K562 treated with DMSO at 1 percent for 4 hours (cell line): ENCODE data around the gene PRCD. TPM values are rescaled to one million over a fixed set of nuclear protein-coding genes. Genes with fewer than 3 reads are reported as not detected.

ENCODE experiments used
- total RNA-seq: library from RNA; unstranded; fragments of 300-600 nt; gene quantifications from 2 replicates; pipeline ENCODE4 v1.2.3, GENCODE V29; 2022; ENCODE audit not compliant: insufficient read depth

Gene PRCD, protein sequence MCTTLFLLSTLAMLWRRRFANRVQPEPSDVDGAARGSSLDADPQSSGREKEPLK
- total RNA-seq: not detected in 2 replicates

DNA sequence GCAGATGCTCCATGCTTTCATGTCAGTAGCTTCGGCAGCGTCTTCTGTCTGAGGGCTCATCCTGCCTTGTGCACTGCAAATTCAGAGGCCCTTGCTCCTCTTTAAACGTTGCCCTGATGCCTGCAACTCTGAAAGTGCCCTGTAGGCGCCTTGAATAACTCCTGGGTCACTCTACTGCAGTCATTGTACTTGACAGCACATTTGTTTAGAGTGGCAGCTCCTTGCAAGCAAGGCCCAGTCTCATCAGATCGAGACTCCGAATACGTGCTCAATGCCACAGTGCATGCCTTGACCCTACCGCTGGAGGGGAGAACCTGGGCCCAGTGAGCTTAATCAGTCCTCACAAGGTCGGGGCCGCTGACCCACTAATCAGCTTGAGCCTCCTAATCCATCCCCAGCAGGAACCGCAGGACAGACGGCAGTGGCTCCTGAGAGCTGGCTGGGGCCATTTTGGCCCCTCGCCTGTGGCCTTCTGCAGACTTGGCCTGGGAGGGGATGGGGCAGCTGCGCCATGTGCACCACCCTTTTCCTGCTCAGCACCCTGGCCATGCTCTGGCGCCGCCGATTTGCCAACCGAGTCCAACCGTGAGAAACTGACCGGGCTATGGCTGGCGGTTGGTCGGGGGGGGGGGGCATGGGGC lies at the start of gene PRCD:
PRCD (plus strand) TSS at position 414 of the 641 bp plus-strand sequence; CDS start at position 512, 98 bp downstream.

DNA sequence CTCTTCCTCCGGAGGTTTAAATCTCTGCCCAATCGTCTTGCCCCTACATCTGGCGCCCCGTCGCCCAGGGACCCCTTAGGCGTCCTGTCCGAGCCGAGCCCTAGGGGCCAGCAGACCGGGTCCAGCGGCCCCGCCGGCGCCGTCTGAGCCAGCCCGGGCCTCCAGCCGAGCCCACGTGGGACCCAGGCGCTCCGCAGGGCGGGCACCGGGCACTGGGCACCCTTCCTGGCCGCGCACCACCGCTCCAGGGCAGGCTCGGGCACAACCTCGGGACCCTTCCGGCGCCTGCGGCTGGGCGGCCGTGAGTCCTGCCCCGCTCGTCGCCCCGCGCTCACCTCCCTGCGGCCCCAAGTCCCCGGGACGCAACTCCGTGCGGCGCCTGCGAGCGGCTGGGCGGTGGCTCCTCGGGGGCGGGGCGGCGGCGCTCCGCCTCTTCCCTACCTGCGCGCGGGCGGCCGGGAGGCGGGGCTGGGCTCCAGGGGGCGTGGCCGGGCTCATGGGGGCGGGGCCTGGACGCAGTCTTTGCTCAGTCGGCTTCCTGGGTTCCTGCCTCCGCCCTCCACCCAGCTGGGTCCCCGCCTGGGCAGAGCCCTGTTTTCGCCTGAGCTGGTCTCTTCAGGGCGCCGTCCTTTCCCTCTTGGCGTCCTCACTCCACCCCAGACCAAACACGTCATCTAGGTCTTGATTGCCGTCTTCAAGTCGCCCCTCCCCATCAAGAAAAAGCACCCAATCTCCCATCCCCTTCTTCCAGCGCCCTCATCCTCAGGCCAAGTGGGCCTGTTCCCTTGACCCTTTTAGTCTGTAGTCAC lies 38.6 kb upstream of the PRCD start, which contains the start of gene RHBDF2:
RHBDF2 (minus strand) TSS at position 406 of the 809 bp plus-strand sequence. CDS start 19,899 bp downstream, outside the sequence.

DNA sequence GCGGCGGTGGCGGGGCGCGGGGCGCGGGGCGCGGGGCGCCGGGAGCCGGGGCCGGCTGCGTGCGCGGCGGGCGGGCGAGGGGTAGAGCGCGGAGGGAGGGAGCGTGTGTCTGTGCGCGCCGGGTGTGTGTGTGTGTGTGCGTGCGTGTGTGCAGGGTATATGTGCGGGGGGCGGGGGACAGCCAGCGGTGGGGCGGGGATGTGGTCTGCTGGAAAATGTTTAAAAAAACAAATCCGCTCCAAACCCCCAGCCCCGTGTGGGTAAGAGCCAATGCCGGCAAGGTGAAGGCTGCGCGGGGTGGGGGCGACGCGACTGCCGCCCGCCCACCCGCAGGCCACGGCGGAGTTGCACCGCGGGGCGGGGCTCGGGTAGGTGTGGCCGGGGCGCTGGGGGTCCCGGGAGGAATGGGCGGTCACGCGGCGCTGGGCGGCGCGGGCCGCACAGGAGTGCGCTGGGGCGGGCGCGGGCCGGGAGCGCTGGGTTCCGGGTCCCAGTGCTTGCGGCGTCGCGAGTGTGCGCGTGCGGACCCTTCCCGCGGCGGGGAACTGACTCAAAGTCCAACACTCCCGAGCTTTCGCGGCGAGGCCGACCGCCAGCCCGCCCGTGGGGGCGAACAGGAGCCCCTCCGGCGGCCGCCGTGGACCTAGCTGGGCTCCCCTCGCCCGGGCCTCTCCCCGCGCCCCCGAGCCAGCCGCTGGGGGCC lies 2.1 kb upstream of the PRCD start, which contains the start of gene CYGB:
CYGB (minus strand) TSS at position 132 of the 703 bp plus-strand sequence. CDS start 167 bp downstream, outside the sequence.

DNA sequence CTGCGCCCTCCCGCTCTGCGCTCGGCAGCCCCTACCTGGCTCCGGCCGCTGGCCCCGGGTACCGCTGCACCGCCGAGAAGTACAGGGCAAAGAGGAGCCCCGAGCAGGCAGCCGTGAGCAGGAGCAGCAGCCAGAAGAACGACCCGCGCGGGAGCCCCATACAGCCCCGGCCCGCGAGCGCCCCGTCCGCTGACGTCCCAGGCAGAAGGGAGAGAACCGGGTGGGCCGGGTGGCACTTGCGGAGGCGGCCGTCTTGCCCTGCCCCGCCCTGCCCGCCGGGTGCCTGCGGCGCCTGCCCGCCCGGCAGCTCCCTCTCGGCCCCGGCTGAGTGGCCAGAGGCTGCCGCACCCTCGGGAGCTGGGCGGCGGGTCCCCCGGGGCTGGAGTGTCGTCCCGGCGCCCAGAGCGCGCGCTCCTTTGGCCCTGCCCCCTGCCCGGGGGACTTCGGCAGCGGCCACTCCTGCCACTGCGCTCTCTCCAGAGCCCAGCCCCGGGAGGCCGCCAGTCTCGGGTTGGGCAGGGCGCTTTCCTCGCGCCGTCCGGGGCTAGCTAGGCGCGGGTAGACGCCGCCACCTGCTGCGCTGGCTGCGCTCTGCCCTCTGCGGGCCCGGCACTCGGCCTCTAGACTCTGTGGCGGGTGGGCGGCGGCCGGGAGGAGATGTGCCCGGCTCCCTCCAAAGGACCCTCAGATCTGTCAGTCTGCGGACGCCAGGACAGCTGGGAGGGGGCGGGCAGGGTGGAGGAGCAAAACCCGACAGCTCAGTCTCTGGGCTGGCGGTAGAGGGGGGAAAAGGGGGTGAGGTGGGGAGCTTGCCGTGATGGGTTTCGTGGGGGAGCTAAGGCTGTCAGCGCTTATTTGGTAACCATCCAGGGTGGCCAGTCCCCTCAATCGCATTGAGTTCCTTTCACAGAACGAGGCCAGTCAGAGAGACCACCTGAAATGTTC lies 46.1 kb downstream of the PRCD start, which contains the start of gene ST6GALNAC2:
ST6GALNAC2 (minus strand) TSS at position 212 of the 945 bp plus-strand sequence; CDS start at position 160, 52 bp downstream.

Other genes with a start within 250 kb of the PRCD start
- 7.0 and 7.9 TPM in 2 replicates for gene QRICH2, start 231.8 kb upstream of the PRCD start, total RNA-seq
- gene PRPSAP1, start 186.1 kb upstream of the PRCD start, total RNA-seq: 24.6 and 36.0 TPM in 2 replicates
- 25.4 and 29.2 TPM in 2 replicates for gene SPHK1, start 155.4 kb upstream of the PRCD start, total RNA-seq
- gene UBE2O, start 86.9 kb upstream of the PRCD start, total RNA-seq: 33.7 and 36.1 TPM in 2 replicates
- not detected in 2 replicates for gene AANAT, start 72.4 kb upstream of the PRCD start, total RNA-seq
- gene RHBDF2, start 38.6 kb upstream of the PRCD start, total RNA-seq: 0.62 and 0.84 TPM in 2 replicates
- gene CYGB, start 2.3 kb upstream of the PRCD start, total RNA-seq: not detected in 2 replicates
- gene ST6GALNAC2, start 45.8 kb downstream of the PRCD start, total RNA-seq: not detected in 2 replicates
- gene ST6GALNAC1, start 103.7 kb downstream of the PRCD start, total RNA-seq: 34.0 and 49.0 TPM in 2 replicates
- gene MXRA7, start 170.9 kb downstream of the PRCD start, total RNA-seq: 10.9 and 13.3 TPM in 2 replicates
- 37.5 and 52.8 TPM in 2 replicates for gene JMJD6, start 186.6 kb downstream of the PRCD start, total RNA-seq
- gene METTL23, start 186.8 kb downstream of the PRCD start, total RNA-seq: 47.2 and 60.7 TPM in 2 replicates
- 199 and 348 TPM in 2 replicates for gene SRSF2, start 197.3 kb downstream of the PRCD start, total RNA-seq
- gene MFSD11, start 198.1 kb downstream of the PRCD start, total RNA-seq: 14.1 and 25.5 TPM in 2 replicates